Left renal cortex interstitium (tissue), 4 donors: ENCODE data around the gene NPBWR2. TPM values are rescaled to one million over a fixed set of nuclear protein-coding genes. Genes with fewer than 3 reads are reported as not detected.
"Not testable (repeated sequence)": the region's sequence is repeated elsewhere in the genome, so short reads cannot be mapped to it uniquely, and the experiment has no call there.

ENCODE experiments used
- DNase-seq, 4 donors: peaks; one replicate each; pipeline ENCODE4 v3.0.0-alpha.2; 2013; ENCODE audit warnings: low read depth in 4 of 4, low spot score in 2 of 4, missing footprints in 1 of 4
- polyA plus RNA-seq, 4 donors: library from polyadenylated mRNA; unstranded; fragments of 120-200 nt; gene quantifications; one replicate each; pipeline ENCODE4 v1.2.1, GENCODE V29; 2013; ENCODE audit not compliant: insufficient read length in 4 of 4

NPBWR2 gene
- polyA plus RNA-seq, 4 donors: not detected

- DNase-seq: no peak
Observed at GRCh38 chr20:64090165-64090564, 17.2 kb downstream of the NPBWR2 start.

GRCh38 chr20:64088586-64088985 is 18.8 kb downstream of the NPBWR2 start:
- DNase-seq: not testable (repeated sequence)

- not testable (repeated sequence) for DNase-seq
Observed at GRCh38 chr20:64087226-64087825, 20.0 kb downstream of the NPBWR2 start.

GRCh38 chr20:64086801-64087200 is 20.6 kb downstream of the NPBWR2 start:
- no peak for DNase-seq

GRCh38 chr20:64084685-64085152 is 22.6 kb downstream of the NPBWR2 start:
- no peak for DNase-seq

GRCh38 chr20:64083804-64084684 is 23.3 kb downstream of the NPBWR2 start, which contains the start of gene LKAAEAR1:
Gene LKAAEAR1, minus strand, starts transcription at chr20:64084398. Its CDS starts 179 bp downstream, at chr20:64084219.
- DNase-seq: no peak

GRCh38 chr20:64083378-64083803 is 24.0 kb downstream of the NPBWR2 start:
- DNase-seq: no peak

GRCh38 chr20:64082820-64083377 is 24.5 kb downstream of the NPBWR2 start:
- DNase-seq: no peak

GRCh38 chr20:64082126-64082731 is 25.1 kb downstream of the NPBWR2 start:
- DNase-seq: no peak

- DNase-seq: no peak
Observed at GRCh38 chr20:64081624-64081964, 25.8 kb downstream of the NPBWR2 start.

GRCh38 chr20:64080813-64081623 is 26.3 kb downstream of the NPBWR2 start:
- DNase-seq: no peak

- DNase-seq: no peak
Observed at GRCh38 chr20:64080013-64080812, 27.2 kb downstream of the NPBWR2 start, which contains the start of gene OPRL1. Gene OPRL1, plus strand, starts transcription at chr20:64080082. Its CDS starts 12,639 bp downstream, at chr20:64092721.

GRCh38 chr20:64079273-64080012 is 27.9 kb downstream of the NPBWR2 start, which contains the start of gene RGS19:
Gene RGS19, minus strand, starts transcription at chr20:64079518. Its CDS starts 2,632 bp downstream, at chr20:64076886.
- no peak for DNase-seq

- DNase-seq: no peak
Observed at GRCh38 chr20:64078934-64079272, 28.5 kb downstream of the NPBWR2 start.

- no peak for DNase-seq
Observed at GRCh38 chr20:64077876-64078551, 29.4 kb downstream of the NPBWR2 start.

- DNase-seq: no peak
Observed at GRCh38 chr20:64077541-64077875, 29.9 kb downstream of the NPBWR2 start.

GRCh38 chr20:64077094-64077493 is 30.3 kb downstream of the NPBWR2 start:
- DNase-seq: no peak
